Stimulated activated naive CD8-positive, alpha-beta T cell treated with anti-CD3 and anti-CD28 coated beads, Interleukin-15, amount 100 ng/mL, for 72 hours (primary cell): ENCODE results near the gene MCM7.

Experiments
- ATAC-seq: fragments of 150-1000 bp; cut with Tn5 transposase; 2 replicates; pipeline ENCODE4 v1.10.0; 2021; ENCODE audit warnings: mild to moderate bottlenecking, moderate library complexity
- DNase-seq, 2 donors: peaks; one replicate each; pipeline ENCODE4 v3.0.0; 2021 to 2022
- H3K27ac Mint-ChIP-seq, 2 donors: one replicate each; pipeline ENCODE4 v1.8.0; 2022; ENCODE audit warnings: mild to moderate bottlenecking in 2 of 2, mixed read lengths in 2 of 2, moderate library complexity in 2 of 2
- H3K27me3 Mint-ChIP-seq: one replicate; pipeline ENCODE4 v1.8.0; 2022; ENCODE audit warnings: mixed read lengths
- H3K4me1 Mint-ChIP-seq: one replicate; pipeline ENCODE4 v1.8.0; 2022; ENCODE audit warnings: mild to moderate bottlenecking, mixed read lengths
- H3K4me3 Mint-ChIP-seq, 2 donors: one replicate each; pipeline ENCODE4 v1.8.0; 2022; ENCODE audit warnings: mild to moderate bottlenecking in 2 of 2, mixed read lengths in 2 of 2, moderate library complexity in 1 of 2
- H3K9me3 Mint-ChIP-seq, 2 donors: one replicate each; pipeline ENCODE4 v1.8.0; 2022; ENCODE audit warnings: mixed read lengths in 2 of 2

The MCM7 gene

GRCh38 chr7:100074841-100075240, 26.4 kb downstream of the MCM7 start:
- no peak for DNase-seq
- Mint-ChIP-seq H3K4me1 (peaks cover 11% of the 10 kb centered on the region), H3K9me3 (peaks cover 27 to 32% of the 10 kb centered on the region in 2 donors), H3K27ac (no peak overlapping the region), H3K27me3 (no peaks in the 10 kb centered on the region), H3K4me3 (no peak overlapping the region)
- ATAC-seq = no peak

- no peaks in the 10 kb centered on the region for H3K4me1 Mint-ChIP-seq
- no peaks in the 10 kb centered on the region for H3K27me3 Mint-ChIP-seq
Observed at GRCh38 chr7:100072462-100072861, 28.7 kb downstream of the MCM7 start.

GRCh38 chr7:100071018-100071723, 30.0 kb downstream of the MCM7 start:
- no peak overlapping the region for H3K4me3 Mint-ChIP-seq
- peaks cover 27 to 33% of the 10 kb centered on the region in 2 donors for H3K9me3 Mint-ChIP-seq
- no peak overlapping the region for H3K27ac Mint-ChIP-seq
- DNase-seq (no peak), ATAC-seq (no peak)
- H3K27me3 Mint-ChIP-seq = no peaks in the 10 kb centered on the region
- no peaks in the 10 kb centered on the region for H3K4me1 Mint-ChIP-seq

More at GRCh38 chr7:100072462-100072861, 28.7 kb downstream of the MCM7 start:
- Mint-ChIP-seq H3K4me3 (no peak overlapping the region), H3K9me3 (peaks cover 27 to 33% of the 10 kb centered on the region in 2 donors), H3K27ac (no peak overlapping the region)
- DNase-seq (no peak), ATAC-seq (no peak)

GRCh38 chr7:100069991-100070390, 31.2 kb downstream of the MCM7 start:
- H3K4me3 Mint-ChIP-seq = no peak overlapping the region
- H3K27me3 Mint-ChIP-seq = no peaks in the 10 kb centered on the region
- no peaks in the 10 kb centered on the region for H3K4me1 Mint-ChIP-seq
- H3K27ac Mint-ChIP-seq = no peak overlapping the region
- DNase-seq = no peak
- ATAC-seq = no peak
- peaks cover 27 to 33% of the 10 kb centered on the region in 2 donors for H3K9me3 Mint-ChIP-seq

GRCh38 chr7:100066953-100067352, 34.2 kb downstream of the MCM7 start:
- Mint-ChIP-seq H3K27ac (no peak overlapping the region), H3K4me1 (no peaks in the 10 kb centered on the region), H3K9me3 (peaks cover 10 to 22% of the 10 kb centered on the region in 2 donors), H3K4me3 (no peak overlapping the region), H3K27me3 (no peaks in the 10 kb centered on the region)
- ATAC-seq = no peak
- no peak for DNase-seq

GRCh38 chr7:100065452-100066186, 35.6 kb downstream of the MCM7 start:
- Mint-ChIP-seq H3K4me3 (no peak overlapping the region), H3K27me3 (no peaks in the 10 kb centered on the region), H3K27ac (no peak overlapping the region), H3K9me3 (peaks cover 0 to 9% of the 10 kb centered on the region in 2 donors), H3K4me1 (no peaks in the 10 kb centered on the region)
- DNase-seq (no peak), ATAC-seq (no peak)

- no peak overlapping the region for H3K4me3 Mint-ChIP-seq
- no peaks in the 10 kb centered on the region for H3K9me3 Mint-ChIP-seq
- ATAC-seq = no peak
- no peak for DNase-seq
- H3K4me1 Mint-ChIP-seq = no peaks in the 10 kb centered on the region
- no peak overlapping the region for H3K27ac Mint-ChIP-seq
- no peaks in the 10 kb centered on the region for H3K27me3 Mint-ChIP-seq
Observed at GRCh38 chr7:100064162-100064561, 37.0 kb downstream of the MCM7 start.

GRCh38 chr7:100063376-100063775, 37.8 kb downstream of the MCM7 start:
- Mint-ChIP-seq H3K9me3 (no peaks in the 10 kb centered on the region), H3K4me3 (no peak overlapping the region), H3K4me1 (no peaks in the 10 kb centered on the region), H3K27ac (no peak overlapping the region), H3K27me3 (no peaks in the 10 kb centered on the region)
- DNase-seq = no peak
- no peak for ATAC-seq

GRCh38 chr7:100061518-100062193, 39.5 kb downstream of the MCM7 start:
- no peaks in the 10 kb centered on the region for H3K9me3 Mint-ChIP-seq
- DNase-seq (no peak), ATAC-seq (no peak)
- no peak overlapping the region for H3K4me3 Mint-ChIP-seq
- H3K4me1 Mint-ChIP-seq = peaks cover 6% of the 10 kb centered on the region
- H3K27me3 Mint-ChIP-seq = no peaks in the 10 kb centered on the region
- H3K27ac Mint-ChIP-seq = peak overlapping the region; percentile 48 to 56

- Mint-ChIP-seq H3K4me3 (no peak overlapping the region), H3K27me3 (no peaks in the 10 kb centered on the region)
- no peak for ATAC-seq
Observed at GRCh38 chr7:100059251-100059739, 41.9 kb downstream of the MCM7 start.

GRCh38 chr7:100057006-100057405, 44.2 kb downstream of the MCM7 start:
- Mint-ChIP-seq H3K4me1 (peaks cover 6% of the 10 kb centered on the region), H3K4me3 (no peak overlapping the region), H3K9me3 (no peaks in the 10 kb centered on the region), H3K27ac (no peak overlapping the region), H3K27me3 (no peaks in the 10 kb centered on the region)
- no peak for DNase-seq
- ATAC-seq = no peak

More at GRCh38 chr7:100059251-100059739, 41.9 kb downstream of the MCM7 start:
- Mint-ChIP-seq H3K27ac (no peak overlapping the region), H3K9me3 (no peaks in the 10 kb centered on the region), H3K4me1 (peaks cover 6% of the 10 kb centered on the region)
- no peak for DNase-seq

GRCh38 chr7:100053215-100053614, 48.0 kb downstream of the MCM7 start:
- no peaks in the 10 kb centered on the region for H3K27me3 Mint-ChIP-seq
- H3K27ac Mint-ChIP-seq = no peak overlapping the region
- peaks cover 26% of the 10 kb centered on the region for H3K4me1 Mint-ChIP-seq
- H3K9me3 Mint-ChIP-seq = no peaks in the 10 kb centered on the region
- peak; percentile 18 to 27 for DNase-seq
- H3K4me3 Mint-ChIP-seq = no peak overlapping the region
- ATAC-seq = peak; percentile 35

- no peak for ATAC-seq
- Mint-ChIP-seq H3K27ac (no peak overlapping the region), H3K27me3 (no peaks in the 10 kb centered on the region), H3K4me1 (peaks cover 22% of the 10 kb centered on the region), H3K9me3 (no peaks in the 10 kb centered on the region), H3K4me3 (peak overlapping the region; percentile 16 to 19)
- DNase-seq = no peak
Observed at GRCh38 chr7:100051611-100052010, 49.6 kb downstream of the MCM7 start.

- Mint-ChIP-seq H3K9me3 (no peaks in the 10 kb centered on the region), H3K27ac (peak within 1 kb of the TSS; percentile 22 to 82), H3K4me3 (peak within 1 kb of the TSS; percentile 83 to 89), H3K27me3 (no peaks in the 10 kb centered on the region), H3K4me1 (peaks cover 22% of the 10 kb centered on the region)
- ATAC-seq = peak; percentile 96
- peak; percentile 77 to 82 for DNase-seq
Observed at GRCh38 chr7:100049441-100050291, 51.5 kb downstream of the MCM7 start, which contains the start of gene ZSCAN21. TSS of gene ZSCAN21 (plus strand) at chr7:100049774. CDS start at chr7:100057007, 7,233 bp downstream.

GRCh38 chr7:100048680-100049079, 52.5 kb downstream of the MCM7 start:
- no peaks in the 10 kb centered on the region for H3K9me3 Mint-ChIP-seq
- DNase-seq (no peak), ATAC-seq (no peak)
- no peak overlapping the region for H3K27ac Mint-ChIP-seq
- no peaks in the 10 kb centered on the region for H3K27me3 Mint-ChIP-seq
- H3K4me3 Mint-ChIP-seq = peak overlapping the region in 1 of 2 donors; percentile 83
- peaks cover 22% of the 10 kb centered on the region for H3K4me1 Mint-ChIP-seq
